ENCODE measurements around the gene IGFALS.

DNA sequence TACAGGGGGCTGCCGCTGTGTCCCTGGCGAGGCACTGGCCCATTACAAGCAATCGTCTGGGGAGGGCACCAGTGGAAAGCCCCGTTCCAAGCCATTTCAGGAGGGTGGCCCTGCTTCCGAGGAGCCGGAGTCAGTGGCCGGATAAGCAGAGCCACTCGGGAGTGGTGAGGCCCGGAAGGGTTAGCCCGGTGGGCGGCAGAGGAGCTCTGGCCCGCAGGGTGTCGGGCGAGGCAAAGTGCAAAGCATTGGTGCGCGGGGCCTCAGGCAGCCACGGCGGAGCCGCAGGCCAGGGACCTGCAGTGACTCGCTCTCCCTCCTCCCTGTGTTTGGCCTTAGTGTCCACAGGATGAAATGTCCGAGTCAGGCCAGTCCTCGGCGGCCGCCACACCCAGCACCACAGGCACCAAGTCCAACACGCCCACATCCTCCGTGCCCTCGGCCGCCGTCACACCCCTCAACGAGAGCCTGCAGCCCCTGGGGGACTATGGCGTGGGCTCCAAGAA, 46.8 kb downstream of the IGFALS start:
- TF ChIP-seq, protein P1, sequence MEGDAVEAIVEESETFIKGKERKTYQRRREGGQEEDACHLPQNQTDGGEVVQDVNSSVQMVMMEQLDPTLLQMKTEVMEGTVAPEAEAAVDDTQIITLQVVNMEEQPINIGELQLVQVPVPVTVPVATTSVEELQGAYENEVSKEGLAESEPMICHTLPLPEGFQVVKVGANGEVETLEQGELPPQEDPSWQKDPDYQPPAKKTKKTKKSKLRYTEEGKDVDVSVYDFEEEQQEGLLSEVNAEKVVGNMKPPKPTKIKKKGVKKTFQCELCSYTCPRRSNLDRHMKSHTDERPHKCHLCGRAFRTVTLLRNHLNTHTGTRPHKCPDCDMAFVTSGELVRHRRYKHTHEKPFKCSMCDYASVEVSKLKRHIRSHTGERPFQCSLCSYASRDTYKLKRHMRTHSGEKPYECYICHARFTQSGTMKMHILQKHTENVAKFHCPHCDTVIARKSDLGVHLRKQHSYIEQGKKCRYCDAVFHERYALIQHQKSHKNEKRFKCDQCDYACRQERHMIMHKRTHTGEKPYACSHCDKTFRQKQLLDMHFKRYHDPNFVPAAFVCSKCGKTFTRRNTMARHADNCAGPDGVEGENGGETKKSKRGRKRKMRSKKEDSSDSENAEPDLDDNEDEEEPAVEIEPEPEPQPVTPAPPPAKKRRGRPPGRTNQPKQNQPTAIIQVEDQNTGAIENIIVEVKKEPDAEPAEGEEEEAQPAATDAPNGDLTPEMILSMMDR (IDR thresholded peaks at IDR 0.05): no peak
- no peak for TF ChIP-seq POLR2A (IDR thresholded peaks at IDR 0.05)

Data from heart left ventricle (tissue), 13 donors.